Adrenal gland (tissue), 12 donors: ENCODE data around the gene SEC61A2. TPM values are rescaled to one million over a fixed set of nuclear protein-coding genes. Genes with fewer than 3 reads are reported as not detected.
"Not testable (repeated sequence)": the region's sequence is repeated elsewhere in the genome, so short reads cannot be mapped to it uniquely, and the experiment has no call there.

Experiments used
- DNase-seq, 7 donors: peaks; one replicate each; pipeline ENCODE4 v3.0.0-alpha.2; 2019 to 2020
- H3K27ac ChIP-seq, 5 donors: fragments of 200-600 bp; sonication (generic) in 4 of 5; 1 replicate in 3 of 5; 2 replicates in 2 of 5; pipeline versions ENCODE4 v1.5.1 to v1.8.0; 2016 to 2020; ENCODE audit warnings: mild to moderate bottlenecking in 1 of 5
- H3K27me3 ChIP-seq: fragments of 200-600 bp; 2 replicates; pipeline ENCODE4 v1.8.0; 2021
- H3K36me3 ChIP-seq, 2 donors: fragments of 200-600 bp; replicated peaks in 1 of 2; 1 replicate in 1 of 2; 2 replicates in 1 of 2; pipeline versions ENCODE4 v1.5.1 to v1.8.0; 2018 to 2022
- H3K4me1 ChIP-seq, 2 donors: fragments of 200-600 bp; replicated peaks in 1 of 2; 1 replicate in 1 of 2; 2 replicates in 1 of 2; pipeline versions ENCODE4 v1.5.1 to v1.8.0; 2018 to 2021
- H3K4me3 ChIP-seq, 4 donors: fragments of 200-600 bp; sonication (generic) in 3 of 4; one replicate each; pipeline ENCODE4 v1.5.1; 2016 to 2018
- H3K9me3 ChIP-seq, 3 donors: fragments of 200-600 bp; sonication (generic) in 1 of 3; replicated peaks in 1 of 3; 1 replicate in 2 of 3; 2 replicates in 1 of 3; pipeline versions ENCODE4 v1.5.1 to v1.8.0; 2016 to 2021
- POLR2A ChIP-seq, 2 donors: fragments of 450-650 bp; IDR thresholded peaks; one replicate each; pipeline ENCODE4 v1.6.1; 2017; ENCODE audit warnings: antibody characterized with exemption in 2 of 2, mild to moderate bottlenecking in 2 of 2, moderate library complexity in 1 of 2
- WGBS, 4 donors: extraction: QIAGEN DNeasy Blood & Tissue Kit in 2 of 4; methylation state at CpG; one replicate each; pipeline versions ENCODE4 v1.1.5 to v1.1.7; 2013 to 2017; 5-methylcytosine and 5-hydroxymethylcytosine counted together
- intact Hi-C, 2 donors: fragments of 100-400 bp; cut with DNase I; formaldehyde crosslinking; loops; one replicate each; pipeline versions ENCODE4 v1.14.1 to v1.15.0; 2022 to 2023
- polyA plus RNA-seq, 3 donors: library from polyadenylated mRNA; stranded (reverse); fragments of 200-250 nt in 2 of 3; fragments of 350-450 nt in 1 of 3; fragmentation: Illumina TruSeq in 1 of 3; extraction: RNeasy Lipid Tissue Mini Kit (QIAGEN cat#74804) in 1 of 3; gene quantifications; one replicate each; pipeline ENCODE4 v1.2.3, GENCODE V29; 2013 to 2014
- total RNA-seq, 9 donors: library from RNA; depleted of rRNA in 4 of 9; stranded (reverse); fragments of >200 nt in 4 of 9; fragments of 120-200 nt in 1 of 9; fragmentation: NEBNext Ultra II Directional in 1 of 9; extraction: Animal tissue kit (Norgen Biotek cat#: 25700) in 1 of 9; gene quantifications; one replicate each; pipeline versions ENCODE4 v1.1.0 to v1.2.4, GENCODE V29; 2013 to 2023
- TF ChIP-seq, protein P1 (sequence below), 6 experiments: fragments of 450-650 bp in 4 of 6; fragments of 200-600 bp in 2 of 6; sonication (generic) in 1 of 6; IDR thresholded peaks; 1 replicate in 5 of 6; 2 replicates in 1 of 6; pipeline versions ENCODE4 v1.5.1 to v1.8.0; 2016 to 2021; ENCODE audit warnings: antibody characterized with exemption in 6 of 6, mild to moderate bottlenecking in 2 of 6, moderate library complexity in 1 of 6
- donor health status: healthy with polysubstance abuse.
- donor health status: Bipolar disorder and iron deficiency.
- donor health status: DM: yes; HTN: yes; CAD: no.
- donor health status: DM: no; HTN: no; CAD: no.
- donor health status: DM: no; HTN: no; CAD: no.
- donor health status: DM: yes; HTN: yes; CAD: no.

Gene SEC61A2
- total and polyA plus RNA-seq, 12 donors: 1.3 to 8.4 (median 5.5) TPM

DNA sequence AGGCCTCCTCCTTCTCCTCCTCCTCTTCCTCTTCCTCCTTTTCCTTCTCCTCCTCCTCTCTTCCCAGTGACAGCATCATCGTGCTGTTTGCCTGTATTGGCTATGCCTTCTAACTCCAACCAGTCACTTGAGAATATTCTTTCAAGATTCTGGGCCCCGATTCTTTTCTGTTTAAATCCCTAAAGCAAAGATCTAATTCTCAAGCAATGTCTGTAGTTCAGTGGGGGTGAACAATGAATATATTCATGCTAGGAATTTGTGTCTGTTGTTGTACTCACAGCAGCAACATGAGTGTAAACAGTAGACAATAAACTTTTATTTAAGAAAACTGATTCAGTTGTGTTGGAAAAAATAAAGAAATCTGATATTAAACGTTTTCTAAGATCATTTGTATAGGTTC is 35.6 kb downstream of the SEC61A2 start:
- Histone ChIP-seq H3K36me3 (peaks cover 0 to 55% of the 10 kb centered on the region in 2 donors), H3K27ac (no peak overlapping the region), H3K27me3 (no peaks in the 10 kb centered on the region), H3K4me1 (no peaks in the 10 kb centered on the region), H3K9me3 (no peaks in the 10 kb centered on the region), H3K4me3 (no peak overlapping the region)
- intact Hi-C loops: no loop called here
- 77 to 85% (median 78%) methylated on average over 3 of the region's 3 CpGs for WGBS, 4 donors
- no peak for TF ChIP-seq POLR2A (IDR thresholded peaks at IDR 0.05)
- TF ChIP-seq, protein P1, sequence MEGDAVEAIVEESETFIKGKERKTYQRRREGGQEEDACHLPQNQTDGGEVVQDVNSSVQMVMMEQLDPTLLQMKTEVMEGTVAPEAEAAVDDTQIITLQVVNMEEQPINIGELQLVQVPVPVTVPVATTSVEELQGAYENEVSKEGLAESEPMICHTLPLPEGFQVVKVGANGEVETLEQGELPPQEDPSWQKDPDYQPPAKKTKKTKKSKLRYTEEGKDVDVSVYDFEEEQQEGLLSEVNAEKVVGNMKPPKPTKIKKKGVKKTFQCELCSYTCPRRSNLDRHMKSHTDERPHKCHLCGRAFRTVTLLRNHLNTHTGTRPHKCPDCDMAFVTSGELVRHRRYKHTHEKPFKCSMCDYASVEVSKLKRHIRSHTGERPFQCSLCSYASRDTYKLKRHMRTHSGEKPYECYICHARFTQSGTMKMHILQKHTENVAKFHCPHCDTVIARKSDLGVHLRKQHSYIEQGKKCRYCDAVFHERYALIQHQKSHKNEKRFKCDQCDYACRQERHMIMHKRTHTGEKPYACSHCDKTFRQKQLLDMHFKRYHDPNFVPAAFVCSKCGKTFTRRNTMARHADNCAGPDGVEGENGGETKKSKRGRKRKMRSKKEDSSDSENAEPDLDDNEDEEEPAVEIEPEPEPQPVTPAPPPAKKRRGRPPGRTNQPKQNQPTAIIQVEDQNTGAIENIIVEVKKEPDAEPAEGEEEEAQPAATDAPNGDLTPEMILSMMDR (IDR thresholded peaks at IDR 0.05): no peak
- DNase-seq: no peak

DNA sequence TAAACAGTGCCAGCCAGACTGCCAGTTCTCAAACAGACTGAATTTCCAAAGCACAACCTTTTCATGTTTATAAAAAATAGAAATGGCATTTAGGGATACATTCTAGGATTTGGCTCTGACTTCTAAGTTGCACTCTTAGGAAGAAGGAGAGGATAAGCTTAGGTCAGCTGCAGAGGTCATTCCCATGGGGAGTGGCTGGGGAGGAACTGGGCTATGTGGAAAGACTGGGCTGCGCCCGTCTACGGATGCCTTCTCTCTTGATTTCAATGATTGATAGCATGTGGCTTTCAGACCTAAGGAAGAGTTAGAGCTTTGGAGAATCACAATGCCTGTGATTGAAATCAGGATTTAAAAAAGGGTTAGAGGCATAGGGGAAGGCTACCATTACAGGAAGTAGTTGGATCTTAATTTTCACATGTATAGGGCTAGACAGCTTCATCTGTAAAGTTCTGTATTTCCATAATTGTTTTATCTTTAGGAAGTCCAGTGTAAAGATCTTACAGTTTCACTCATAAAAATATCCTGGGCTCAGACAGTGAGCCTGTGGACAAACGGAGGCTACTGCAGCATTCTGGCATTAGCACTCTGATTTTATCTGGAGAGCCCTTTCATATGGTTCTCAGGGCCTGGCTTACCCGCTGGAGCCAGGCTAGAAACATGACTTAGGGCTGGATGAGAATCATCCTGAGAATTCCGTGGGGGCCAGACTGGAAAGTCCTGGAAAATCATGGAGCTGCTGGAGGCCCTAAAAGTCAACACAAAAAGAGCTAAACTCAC is 36.7 kb downstream of the SEC61A2 start:
- DNase-seq: no peak
- peaks cover 0 to 56% of the 10 kb centered on the region in 2 donors for H3K36me3 ChIP-seq
- 82 to 93% (median 88%) methylated on average over 6 of the region's 6 CpGs for WGBS, 4 donors
- intact Hi-C loops: no loop called here
- H3K9me3 ChIP-seq: no peaks in the 10 kb centered on the region
- no peaks in the 10 kb centered on the region for H3K4me1 ChIP-seq
- no peak overlapping the region for H3K27ac ChIP-seq
- TF ChIP-seq, protein P1 (IDR thresholded peaks at IDR 0.05): no peak
- no peak for TF ChIP-seq POLR2A (IDR thresholded peaks at IDR 0.05)
- H3K4me3 ChIP-seq: no peak overlapping the region
- no peaks in the 10 kb centered on the region for H3K27me3 ChIP-seq

DNA sequence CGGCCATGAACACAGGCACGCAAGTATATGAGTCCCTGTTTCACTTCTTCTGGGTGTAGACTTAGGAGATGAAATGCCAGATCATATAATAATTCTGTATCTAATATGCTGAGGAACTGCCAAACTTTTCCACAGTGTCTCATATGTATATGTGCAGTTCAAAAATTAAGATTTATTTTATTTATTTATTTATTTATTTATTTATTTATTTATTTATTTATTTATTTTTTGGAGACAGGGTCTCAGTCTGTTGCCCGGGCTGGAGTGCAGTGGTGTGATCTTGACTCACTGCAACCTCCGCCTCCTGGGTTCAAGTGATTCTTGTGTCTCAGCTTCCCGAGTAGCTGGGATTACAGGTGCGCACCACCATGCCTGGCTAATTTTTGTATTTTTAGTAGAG is 42.0 kb downstream of the SEC61A2 start:
- H3K27ac ChIP-seq, DNase-seq, H3K9me3 ChIP-seq, H3K4me3 ChIP-seq, H3K27me3 ChIP-seq, H3K4me1 ChIP-seq, intact Hi-C loops: not testable (repeated sequence)
- 83 to 99% (median 92%) methylated on average over 6 of the region's 6 CpGs for WGBS, 4 donors
- H3K36me3 ChIP-seq: peaks cover 0 to 78% of the 10 kb centered on the region in 2 donors

DNA sequence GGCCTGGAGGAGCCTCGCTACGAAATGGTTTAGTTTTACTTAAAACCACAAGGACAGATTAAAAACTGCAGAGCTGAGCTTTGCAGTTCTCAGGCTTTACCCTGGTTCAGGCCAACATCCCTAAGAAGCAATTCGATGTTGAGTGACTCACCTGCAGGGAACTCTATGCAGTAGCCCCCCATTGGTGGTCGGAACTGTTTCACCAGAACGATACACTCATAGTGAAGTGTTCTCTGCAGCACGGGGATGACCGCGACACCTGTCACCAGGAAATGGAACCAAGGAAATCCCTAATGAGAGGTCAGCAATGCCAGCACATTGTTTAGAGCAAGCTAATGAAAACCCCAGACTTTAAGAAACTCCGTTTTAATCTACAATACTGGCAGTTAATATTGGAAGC is 48.2 kb downstream of the SEC61A2 start:
- no peaks in the 10 kb centered on the region for H3K4me1 ChIP-seq
- intact Hi-C loops: no loop called here
- TF ChIP-seq, protein P1 (IDR thresholded peaks at IDR 0.05): no peak
- TF ChIP-seq POLR2A (IDR thresholded peaks at IDR 0.05): no peak
- H3K36me3 ChIP-seq: peaks cover 0 to 60% of the 10 kb centered on the region in 2 donors
- DNase-seq: no peak
- no peak overlapping the region for H3K27ac ChIP-seq
- H3K9me3 ChIP-seq: no peaks in the 10 kb centered on the region
- WGBS, 4 donors: 90 to 94% (median 93%) methylated on average over 9 of the region's 9 CpGs
- no peaks in the 10 kb centered on the region for H3K27me3 ChIP-seq
- no peak overlapping the region for H3K4me3 ChIP-seq
